Lower lobe of right lung (tissue), 2 donors: ENCODE measurements around the gene DOCK3. TPM values are rescaled to one million over a fixed set of nuclear protein-coding genes. Genes with fewer than 3 reads are reported as not detected.
A peak's percentile ranks its signal among the peaks of the same experiment; 100 is the strongest.
"Not testable (repeated sequence)": the region's sequence is repeated elsewhere in the genome, so short reads cannot be mapped to it uniquely, and the experiment has no call there.

Source experiments
- ATAC-seq, 2 donors: fragments of 200-7000 bp; cut with Tn5 transposase; one replicate each; pipeline ENCODE4 v1.9.1; 2020 to 2022; ENCODE audit warnings: mild to moderate bottlenecking in 2 of 2, moderate library complexity in 2 of 2
- DNase-seq: peaks from one replicate; pipeline ENCODE4 v3.0.0-alpha.2; 2020
- H3K27ac ChIP-seq: fragments of 200-600 bp; one replicate; pipeline ENCODE4 v1.8.0; 2022
- H3K27me3 ChIP-seq: fragments of 200-600 bp; one replicate; pipeline ENCODE4 v1.8.0; 2022; ENCODE audit warnings: low read depth
- H3K36me3 ChIP-seq: fragments of 200-600 bp; one replicate; pipeline ENCODE4 v1.8.0; 2022; ENCODE audit warnings: mild to moderate bottlenecking
- H3K4me1 ChIP-seq: fragments of 200-600 bp; one replicate; pipeline ENCODE4 v1.8.0; 2022
- H3K4me3 ChIP-seq: fragments of 200-600 bp; one replicate; pipeline ENCODE4 v1.8.0; 2022; ENCODE audit warnings: mild to moderate bottlenecking
- H3K9me3 ChIP-seq: fragments of 200-600 bp; one replicate; pipeline ENCODE4 v1.8.0; 2022
- CTCF ChIP-seq: fragments of 200-600 bp; IDR thresholded peaks from one replicate; pipeline ENCODE4 v1.8.0; 2022; ENCODE audit warnings: antibody characterized with exemption, mild to moderate bottlenecking
- intact Hi-C: fragments of 100-400 bp; cut with DNase I; formaldehyde crosslinking; loops from one replicate; pipeline ENCODE4 v1.11.0; 2022
- total RNA-seq: library from RNA; stranded (reverse); fragmentation: NEBNext Ultra II Directional; extraction: Animal tissue kit (Norgen Biotek cat#: 25700); gene quantifications from one replicate; pipeline ENCODE4 v1.2.1, GENCODE V29; 2021
- donor health status: DM: no; HTN: yes; CAD: no; lungs with severe emphysema.

The DOCK3 gene
- total RNA-seq, 1 donor from 2014 or later = 1.5 TPM

GRCh38 chr3:51245867-51246266 is 571.1 kb downstream of the DOCK3 start:
- DNase-seq (no peak), ATAC-seq (no peak)
- no peak for TF ChIP-seq CTCF
- Histone ChIP-seq H3K27ac (no peak overlapping the region), H3K9me3 (no peaks in the 10 kb centered on the region), H3K4me1 (no peaks in the 10 kb centered on the region), H3K4me3 (no peak overlapping the region), H3K27me3 (no peaks in the 10 kb centered on the region), H3K36me3 (no peaks in the 10 kb centered on the region)
- intact Hi-C loops = no loop called here

- DNase-seq (no peak), ATAC-seq (peak in 1 of 2 donors; percentile 66)
- TF ChIP-seq CTCF = no peak
- H3K9me3 ChIP-seq = no peaks in the 10 kb centered on the region
- no peak overlapping the region for H3K4me3 ChIP-seq
- intact Hi-C loops = no loop called here
- no peaks in the 10 kb centered on the region for H3K36me3 ChIP-seq
- no peak overlapping the region for H3K27ac ChIP-seq
- H3K4me1 ChIP-seq = no peaks in the 10 kb centered on the region
- H3K27me3 ChIP-seq = no peaks in the 10 kb centered on the region
These were observed 583.1 kb downstream of the DOCK3 start for GRCh38 chr3:51257870-51258269.

- H3K27ac ChIP-seq, H3K4me1 ChIP-seq, intact Hi-C loops, H3K9me3 ChIP-seq, ATAC-seq, H3K36me3 ChIP-seq, DNase-seq, H3K4me3 ChIP-seq, H3K27me3 ChIP-seq: not testable (repeated sequence)
These were observed 589.4 kb downstream of the DOCK3 start for GRCh38 chr3:51264166-51264565.

GRCh38 chr3:51268132-51268531 is 593.4 kb downstream of the DOCK3 start:
- no peak for TF ChIP-seq CTCF
- H3K4me3 ChIP-seq = no peak overlapping the region
- DNase-seq (no peak), ATAC-seq (no peak)
- no peaks in the 10 kb centered on the region for H3K27me3 ChIP-seq
- H3K27ac ChIP-seq = no peak overlapping the region
- intact Hi-C loops = no loop called here
- H3K4me1 ChIP-seq = no peaks in the 10 kb centered on the region
- H3K36me3 ChIP-seq = no peaks in the 10 kb centered on the region
- no peaks in the 10 kb centered on the region for H3K9me3 ChIP-seq

- Histone ChIP-seq H3K9me3 (no peaks in the 10 kb centered on the region), H3K36me3 (no peaks in the 10 kb centered on the region), H3K4me1 (no peaks in the 10 kb centered on the region), H3K27me3 (peaks cover 6% of the 10 kb centered on the region), H3K4me3 (no peak overlapping the region), H3K27ac (no peak overlapping the region)
- intact Hi-C loops = no loop called here
- TF ChIP-seq CTCF = no peak
- ATAC-seq (no peak), DNase-seq (no peak)
These were observed 594.7 kb downstream of the DOCK3 start for GRCh38 chr3:51269466-51269865.

GRCh38 chr3:51270559-51270958 is 595.8 kb downstream of the DOCK3 start:
- TF ChIP-seq CTCF = no peak
- intact Hi-C loops = no loop called here
- Histone ChIP-seq H3K27ac (no peak overlapping the region), H3K27me3 (peaks cover 6% of the 10 kb centered on the region), H3K9me3 (no peaks in the 10 kb centered on the region), H3K4me1 (no peaks in the 10 kb centered on the region), H3K4me3 (no peak overlapping the region), H3K36me3 (no peaks in the 10 kb centered on the region)
- ATAC-seq (no peak), DNase-seq (no peak)
